Spleen (tissue), 11 donors: ENCODE results near the gene UROC1. TPM values are rescaled to one million over a fixed set of nuclear protein-coding genes. Genes with fewer than 3 reads are reported as not detected.

ENCODE experiments used
- DNase-seq: peaks from one replicate; pipeline ENCODE4 v3.0.0-alpha.2; 2020
- H3K27ac ChIP-seq, 8 donors: fragments of 200-600 bp; sonication (generic) in 7 of 8; 1 replicate in 4 of 8; 2 replicates in 4 of 8; pipeline versions ENCODE4 v1.5.0 to v1.8.0; 2016 to 2021; ENCODE audit warnings: inconsistent platforms in 4 of 8, mild to moderate bottlenecking in 4 of 8, moderate library complexity in 1 of 8
- H3K27me3 ChIP-seq, 7 donors: fragments of 200-600 bp; sonication (generic) in 6 of 7; replicated peaks in 1 of 7; 1 replicate in 4 of 7; 2 replicates in 3 of 7; pipeline versions ENCODE4 v1.5.0 to v1.8.0; 2016 to 2021; ENCODE audit warnings: inconsistent platforms in 3 of 7, mild to moderate bottlenecking in 1 of 7
- H3K36me3 ChIP-seq, 6 donors: fragments of 200-600 bp; sonication (generic) in 5 of 6; 1 replicate in 4 of 6; 2 replicates in 2 of 6; pipeline versions ENCODE4 v1.5.0 to v1.8.0; 2016 to 2021; ENCODE audit warnings: inconsistent platforms in 2 of 6
- H3K4me1 ChIP-seq, 6 donors: fragments of 200-600 bp; sonication (generic) in 5 of 6; 1 replicate in 3 of 6; 2 replicates in 3 of 6; pipeline versions ENCODE4 v1.5.0 to v1.8.0; 2016 to 2021; ENCODE audit warnings: inconsistent platforms in 3 of 6
- H3K4me3 ChIP-seq, 8 donors: fragments of 200-600 bp; sonication (generic) in 7 of 8; 1 replicate in 4 of 8; 2 replicates in 4 of 8; pipeline versions ENCODE4 v1.5.0 to v1.8.0; 2016 to 2021; ENCODE audit warnings: inconsistent platforms in 4 of 8, mild to moderate bottlenecking in 4 of 8, moderate library complexity in 2 of 8
- H3K9me3 ChIP-seq, 8 donors: fragments of 200-600 bp; sonication (generic) in 7 of 8; 1 replicate in 4 of 8; 2 replicates in 4 of 8; pipeline versions ENCODE4 v1.5.0 to v1.8.0; 2016 to 2021; ENCODE audit warnings: inconsistent platforms in 4 of 8
- CTCF ChIP-seq, 11 experiments: fragments of 200-600 bp in 7 of 11; fragments of 450-650 bp in 4 of 11; sonication (generic) in 4 of 11; IDR thresholded peaks in 8 of 11; conservative IDR thresholded peaks in 3 of 11; 1 replicate in 7 of 11; 2 replicates in 4 of 11; pipeline versions ENCODE4 v1.4.0 to v1.8.0; 2016 to 2021; ENCODE audit warnings: antibody characterized with exemption in 11 of 11, inconsistent platforms in 4 of 11, mild to moderate bottlenecking in 1 of 11
- POLR2A ChIP-seq, 3 donors: fragments of 450-650 bp; IDR thresholded peaks; one replicate each; pipeline ENCODE4 v1.5.1; 2017; ENCODE audit warnings: antibody characterized with exemption in 3 of 3, mild to moderate bottlenecking in 1 of 3
- POLR2AphosphoS5 ChIP-seq, 3 donors: sonication (generic); formaldehyde crosslinking; IDR thresholded peaks; one replicate each; pipeline ENCODE4 v1.5.1; 2017; ENCODE audit warnings: antibody characterized with exemption in 3 of 3
- WGBS, 5 donors: extraction: QIAGEN DNeasy Blood & Tissue Kit in 3 of 5; methylation state at CpG; one replicate each; pipeline versions ENCODE4 v1.1.5 to v1.1.7; 2013 to 2018; 5-methylcytosine and 5-hydroxymethylcytosine counted together
- intact Hi-C: fragments of 100-400 bp; cut with DNase I; formaldehyde crosslinking; loops from one replicate; pipeline ENCODE4 v1.15.0; 2023; ENCODE audit warnings: low total_unique reads
- polyA plus RNA-seq, 3 donors: library from polyadenylated mRNA; stranded (reverse); fragments of 200-250 nt; gene quantifications; one replicate each; pipeline ENCODE4 v1.2.1, GENCODE V29; 2013
- total RNA-seq, 7 donors: library from RNA; depleted of rRNA in 3 of 7; stranded (reverse); fragments of >200 nt in 3 of 7; fragmentation: NEBNext Ultra II Directional in 4 of 7; extraction: Animal tissue kit (Norgen Biotek cat#: 25700) in 4 of 7; gene quantifications; one replicate each; pipeline versions ENCODE4 v1.1.0 to v1.2.1, GENCODE V29; 2016 to 2021
- donor health status: healthy with polysubstance abuse.
- donor health status: DM: no; HTN: no; CAD: no; lungs with moderate emphysema.
- donor health status: DM: no; HTN: no; CAD: no.
- donor health status: Bipolar disorder and iron deficiency.
- donor health status: healthy.
- donor health status: DM: no; HTN: no; CAD: no.
- donor health status: DM: yes; HTN: yes; CAD: no.

UROC1 gene
- total and polyA plus RNA-seq, 10 donors = 0.02 to 0.16 (median 0.03) TPM; not detected in 6

DNA sequence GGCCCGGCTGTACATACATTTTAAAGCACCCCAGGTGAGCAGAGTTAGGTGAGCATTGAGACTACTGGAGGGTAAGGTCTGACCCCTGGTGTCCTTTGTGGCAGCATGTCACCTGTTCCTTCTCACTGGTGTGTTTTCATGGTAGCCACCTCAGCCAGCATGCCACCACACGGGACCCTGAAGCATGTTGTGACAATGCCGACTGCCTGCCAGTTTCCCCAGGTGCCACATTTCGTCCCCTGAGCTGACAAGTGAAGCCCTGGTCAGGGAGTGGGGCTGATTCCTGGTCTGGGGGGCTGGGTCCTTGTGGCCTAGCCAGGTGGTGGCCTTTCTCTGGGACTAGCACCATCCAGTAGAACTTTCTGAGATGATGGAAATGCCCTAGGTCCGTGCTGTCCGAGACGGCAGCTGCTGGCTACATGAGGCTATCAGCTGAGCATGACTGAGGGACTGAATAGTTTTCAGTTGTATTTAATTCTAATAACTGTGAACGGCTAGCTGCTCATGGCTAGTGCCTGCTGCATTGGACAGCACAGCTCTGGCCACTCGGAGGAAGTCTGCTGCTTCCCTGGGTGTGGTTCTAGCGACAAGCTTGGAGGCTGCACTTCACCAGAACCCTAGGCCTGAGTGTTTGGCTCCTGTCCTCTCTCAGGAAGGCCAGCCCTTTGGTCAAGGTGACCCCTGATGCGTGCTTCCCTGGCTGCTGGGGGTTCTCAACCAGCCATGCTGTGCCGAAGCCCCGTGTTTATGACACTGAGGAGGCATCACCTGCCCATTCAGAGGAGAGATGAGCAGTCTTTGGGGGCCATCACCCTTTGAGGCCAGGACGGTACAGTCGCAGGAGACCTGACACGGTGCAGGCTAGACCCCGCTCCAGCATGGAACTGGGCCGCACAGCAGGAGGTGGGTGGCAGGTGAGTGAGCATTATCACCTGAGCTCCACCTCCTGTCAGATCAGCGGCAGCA, 37.3 kb upstream of the UROC1 start:
- intact Hi-C loops = no loop called here
- no peaks in the 10 kb centered on the region for H3K36me3 ChIP-seq
- peak; percentile 77 for DNase-seq
- no peak for TF ChIP-seq POLR2A (IDR thresholded peaks at IDR 0.05)
- TF ChIP-seq POLR2AphosphoS5 (IDR thresholded peaks at IDR 0.05) = peak; percentile 13 to 51 (median 25)
- no peak for TF ChIP-seq CTCF (IDR thresholded peaks at IDR 0.05 in 8 of 11, conservative IDR thresholded peaks at IDR 0.05 in 3 of 11)
- WGBS, 5 donors = 76 to 85% (median 82%) methylated on average over 19 of the region's 19 CpGs
- peak overlapping the region in 3 of 8 donors; percentile 14 to 47 (median 38) for H3K27ac ChIP-seq
- H3K4me3 ChIP-seq = no peak overlapping the region
- peaks cover 0 to 14% (median 0%) of the 10 kb centered on the region in 7 donors for H3K27me3 ChIP-seq
- no peaks in the 10 kb centered on the region for H3K9me3 ChIP-seq
- peaks cover 0 to 12% (median 0%) of the 10 kb centered on the region in 6 donors for H3K4me1 ChIP-seq

- Histone ChIP-seq H3K27me3 (peaks cover 0 to 14% (median 0%) of the 10 kb centered on the region in 7 donors), H3K27ac (no peak overlapping the region), H3K4me3 (no peak overlapping the region), H3K36me3 (no peaks in the 10 kb centered on the region), H3K4me1 (peaks cover 0 to 12% (median 0%) of the 10 kb centered on the region in 6 donors), H3K9me3 (no peaks in the 10 kb centered on the region)
- peak; percentile 56 for DNase-seq
- WGBS, 5 donors = 76 to 82% (median 81%) methylated on average over 19 of the region's 19 CpGs
- TF ChIP-seq CTCF (IDR thresholded peaks at IDR 0.05 in 8 of 11, conservative IDR thresholded peaks at IDR 0.05 in 3 of 11) = no peak
- no peak for TF ChIP-seq POLR2AphosphoS5 (IDR thresholded peaks at IDR 0.05)
- TF ChIP-seq POLR2A (IDR thresholded peaks at IDR 0.05) = no peak
- intact Hi-C loops = no loop called here
Observed at GRCh38 chr3:126553284-126554084, 35.9 kb upstream of the UROC1 start.

- Histone ChIP-seq H3K9me3 (no peaks in the 10 kb centered on the region), H3K27me3 (peaks cover 0 to 14% (median 0%) of the 10 kb centered on the region in 7 donors), H3K4me3 (no peak overlapping the region), H3K27ac (no peak overlapping the region), H3K4me1 (peaks cover 0 to 12% (median 0%) of the 10 kb centered on the region in 6 donors), H3K36me3 (no peaks in the 10 kb centered on the region)
- TF ChIP-seq POLR2A (IDR thresholded peaks at IDR 0.05) (no peak), POLR2AphosphoS5 (IDR thresholded peaks at IDR 0.05) (no peak), CTCF (IDR thresholded peaks at IDR 0.05 in 8 of 11, conservative IDR thresholded peaks at IDR 0.05 in 3 of 11) (no peak)
- peak; percentile 71 for DNase-seq
- intact Hi-C loops = no loop called here
- 80 to 91% (median 86%) methylated on average over 13 to 14 of the region's 14 CpGs for WGBS, 5 donors
Observed at GRCh38 chr3:126552688-126553283, 35.2 kb upstream of the UROC1 start.
